HepG2 (cell line): ENCODE data around the gene SLC35A2. TPM values are rescaled to one million over a fixed set of nuclear protein-coding genes. Genes with fewer than 3 reads are reported as not detected.

Source experiments
- ATAC-seq: fragments of 200-7000 bp; cut with Tn5 transposase; 3 replicates; pipeline ENCODE4 v1.9.1; 2020; ENCODE audit warnings: mild to moderate bottlenecking, moderate library complexity
- BruUV-seq: library from RNA; stranded (reverse); fragments of 400-500 nt; replicated peaks from 2 replicates; lab custom pipeline; 2021; lab: Mats Ljungman, UMichigan
- CTCF ChIA-PET: fragments of 300-600 bp; formaldehyde crosslinking; extraction: SDS; loops from one replicate; lab custom pipeline; 2021; ENCODE audit warnings: low total read pairs, inconsistent platforms, low intra/inter-chr PET ratio; lab: Yijun Ruan, JAX
- POLR2A ChIA-PET: fragments of 350-600 bp; sonication (Branson Sonifier 250); formaldehyde crosslinking; loops from one replicate; lab custom pipeline; 2020; ENCODE audit warnings: antibody characterized with exemption, inconsistent platforms; lab: Yijun Ruan, JAX
- DNase-seq: peaks from one replicate; pipeline ENCODE4 v3.0.0-alpha.2; 2015; ENCODE audit warnings: low spot score
- FAIRE-seq: peaks from 3 replicates; lab custom pipeline; 2011; peaks lifted over from hg19 to GRCh38; lab: Jason Lieb, UNC
- H2AFZ ChIP-seq: one replicate; pipeline ENCODE4 v1.6.1; 2011; ENCODE audit warnings: low read length, inconsistent platforms
- H3K27ac ChIP-seq: fragments of 300-600 bp; 3 replicates; pipeline ENCODE4 v1.8.0; 2011; ENCODE audit warnings: mixed run types, mild to moderate bottlenecking, mixed read lengths, low read length, inconsistent platforms; ENCODE audit not compliant: insufficient read depth; ENCODE audit errors: extremely low read length
- H3K27me3 ChIP-seq, 2 experiments: fragments of 200-600 bp in 1 of 2; 2 replicates in 1 of 2; 3 replicates in 1 of 2; pipeline versions ENCODE4 v1.6.0 to v1.8.0; 2011; ENCODE audit warnings: low read length in 2 of 2, mild to moderate bottlenecking in 2 of 2, moderate library complexity in 2 of 2, inconsistent platforms in 1 of 2; ENCODE audit not compliant: insufficient read depth in 2 of 2, control insufficient read depth in 1 of 2
- H3K36me3 ChIP-seq, 2 experiments: fragments of 200-600 bp in 1 of 2; replicated peaks in 1 of 2; 2 replicates in 1 of 2; 3 replicates in 1 of 2; pipeline versions ENCODE4 v1.5.1 to v1.8.0; 2011; ENCODE audit warnings: low read length in 2 of 2, inconsistent platforms in 1 of 2; ENCODE audit not compliant: insufficient read depth in 2 of 2, control insufficient read depth in 1 of 2
- H3K4me1 ChIP-seq: 2 replicates; pipeline ENCODE4 v1.5.1; 2012; ENCODE audit warnings: low read length, inconsistent platforms; ENCODE audit not compliant: insufficient read depth
- H3K4me2 ChIP-seq: 2 replicates; pipeline ENCODE4 v1.6.0; 2011; ENCODE audit warnings: low read depth, low read length, inconsistent platforms
- H3K4me3 ChIP-seq, 3 experiments: fragments of 200-600 bp in 1 of 3; sonication (generic), shearing (Covaris generic) in 1 of 3; replicated peaks in 1 of 3; 2 replicates each; pipeline ENCODE4 v1.5.1; 2011 to 2016; ENCODE audit warnings: low read length in 3 of 3, inconsistent platforms in 2 of 3, low read depth in 2 of 3, mild to moderate bottlenecking in 2 of 3, control low read depth in 1 of 3, mixed read lengths in 1 of 3; ENCODE audit not compliant: insufficient read depth in 1 of 3
- H3K79me2 ChIP-seq: one replicate; pipeline ENCODE4 v1.6.1; 2011; ENCODE audit warnings: low read length, inconsistent platforms; ENCODE audit not compliant: insufficient read depth
- H3K9ac ChIP-seq: 2 replicates; pipeline ENCODE4 v1.6.0; 2011; ENCODE audit warnings: mild to moderate bottlenecking, low read depth, low read length, inconsistent platforms; ENCODE audit not compliant: insufficient read depth
- H3K9me3 ChIP-seq: 2 replicates; pipeline ENCODE4 v1.5.1; 2012; ENCODE audit warnings: mild to moderate bottlenecking, low read length
- H4K20me1 ChIP-seq: 2 replicates; pipeline ENCODE4 v1.6.0; 2011; ENCODE audit warnings: inconsistent platforms, mild to moderate bottlenecking, low read length, moderate library complexity; ENCODE audit not compliant: insufficient read depth
- ARNT ChIP-seq: fragments of 450-650 bp; IDR thresholded peaks from 2 replicates; pipeline ENCODE4 v1.6.1; 2017
- BHLHE40 ChIP-seq: IDR thresholded peaks from 2 replicates; pipeline ENCODE4 v1.6.1; 2011; ENCODE audit warnings: low read length, improper control_type of control experiment
- CBX1 ChIP-seq: IDR thresholded peaks from one replicate; pipeline ENCODE4 v1.6.1; 2016; ENCODE audit warnings: antibody characterized with exemption, low read depth
- FLYWCH1 ChIP-seq: sonication (generic); formaldehyde crosslinking; IDR thresholded peaks from 2 replicates; pipeline ENCODE4 v1.8.1; 2023; ENCODE audit warnings: mild to moderate bottlenecking, missing genetic modification reagents
- JARID2 ChIP-seq: sonication (generic); formaldehyde crosslinking; IDR thresholded peaks from 2 replicates; pipeline ENCODE4 v1.8.1; 2023; ENCODE audit warnings: missing genetic modification reagents, inconsistent platforms; ENCODE audit not compliant: insufficient replicate concordance
- KDM5A ChIP-seq: fragments of 200-600 bp; sonication (generic); IDR thresholded peaks from 2 replicates; pipeline ENCODE4 v1.7.0; 2018; ENCODE audit warnings: antibody characterized with exemption, mild to moderate bottlenecking, low read length, borderline replicate concordance
- MAF1 ChIP-seq: sonication (generic); formaldehyde crosslinking; IDR thresholded peaks from 2 replicates; pipeline ENCODE4 v1.5.0; 2020; ENCODE audit warnings: missing genetic modification reagents, borderline replicate concordance
- MEF2D ChIP-seq: sonication (generic); formaldehyde crosslinking; IDR thresholded peaks from 2 replicates; pipeline ENCODE4 v1.5.1; 2020; ENCODE audit warnings: mild to moderate bottlenecking, missing genetic modification reagents
- PRMT3 ChIP-seq: sonication (generic); formaldehyde crosslinking; IDR thresholded peaks from 2 replicates; pipeline ENCODE4 v1.8.1; 2022; ENCODE audit warnings: low read depth, mild to moderate bottlenecking, moderate library complexity, missing genetic modification reagents, borderline replicate concordance
- TCF7L2 ChIP-seq: IDR thresholded peaks from 2 replicates; pipeline ENCODE4 v1.6.1; 2011; ENCODE audit warnings: mild to moderate bottlenecking, low read depth, low read length, moderate library complexity
- ZNF33A ChIP-seq: sonication (generic); formaldehyde crosslinking; IDR thresholded peaks from 2 replicates; pipeline ENCODE4 v1.5.1; 2020; ENCODE audit warnings: missing genetic modification reagents, mild to moderate bottlenecking, moderate library complexity, borderline replicate concordance
- ZNF616 ChIP-seq: sonication (generic); formaldehyde crosslinking; IDR thresholded peaks from 2 replicates; pipeline ENCODE4 v1.5.0; 2020; ENCODE audit warnings: low read depth, mild to moderate bottlenecking, missing genetic modification reagents
- ZNF737 ChIP-seq: sonication (generic); formaldehyde crosslinking; IDR thresholded peaks from 2 replicates; pipeline ENCODE4 v1.5.0; 2020; ENCODE audit warnings: missing genetic modification reagents, mild to moderate bottlenecking, borderline replicate concordance
- ZNF766 ChIP-seq: sonication (generic); formaldehyde crosslinking; IDR thresholded peaks from 2 replicates; pipeline ENCODE4 v1.5.0; 2020; ENCODE audit warnings: missing genetic modification reagents, borderline replicate concordance
- WGBS: methylation state at CpG from one replicate; pipeline ENCODE4 v1.1.6; 2017; ENCODE audit warnings: low lambda C conversion rate; 5-methylcytosine and 5-hydroxymethylcytosine counted together
- in situ Hi-C: cut with HindIII; loops from 2 replicates; pipeline ENCODE4 v1.10.0; 2017; ENCODE audit warnings: low pct_unique_long_range_greater_than_20kb; ENCODE audit not compliant: extremely low pct_ligation_motif_present
- intact Hi-C: fragments of 100-400 bp; cut with micrococcal nuclease; formaldehyde crosslinking; loops from one replicate; pipeline ENCODE4 v1.10.0; 2022; ENCODE audit not compliant: unreplicated experiment
- polyA plus RNA-seq, 8 experiments: library from polyadenylated mRNA; depleted of rRNA in 3 of 8; stranded (reverse) in 7 of 8; unstranded in 1 of 8; fragments of >200 nt; fragmentation: Illumina TruSeq in 4 of 8; extraction: Trizol in 4 of 8; gene quantifications; 2 replicates each; pipeline versions ENCODE4 v1.2.1 to v1.2.3, GENCODE V29; 2011 to 2016; ENCODE audit warnings: low read depth in 4 of 8, missing spikeins in 1 of 8, mixed read lengths in 1 of 8; ENCODE audit not compliant: insufficient read depth in 1 of 8
- total RNA-seq, 5 experiments: library from RNA; depleted of rRNA; stranded (reverse); fragments of >200 nt; fragmentation: Illumina TruSeq; extraction: Trizol; gene quantifications; 2 replicates each; pipeline ENCODE4 v1.2.3, GENCODE V29; 2016; ENCODE audit warnings: low read depth in 1 of 5
- TF ChIP-seq, protein P1 (sequence below): sonication (generic); formaldehyde crosslinking; conservative IDR thresholded peaks from 2 replicates; pipeline ENCODE4 v1.4.0; 2020; ENCODE audit warnings: mild to moderate bottlenecking, missing genetic modification reagents, moderate library complexity
- TF ChIP-seq, protein P2 (sequence below): sonication (generic); formaldehyde crosslinking; IDR thresholded peaks from 2 replicates; pipeline ENCODE4 v1.8.1; 2023; ENCODE audit warnings: mild to moderate bottlenecking, missing genetic modification reagents

The SLC35A2 gene
- total and polyA plus RNA-seq, 2 of the 13 experiments (the other 11 are each of a cell fraction or from before 2014, with no cell fraction given), result 32.1 to 40.8 TPM

GRCh38 chrX:48897625-48898306 lies 13.7 kb downstream of the SLC35A2 start, which contains the start of the genes PQBP1 and TIMM17B (continued):
- TF ChIP-seq ZNF766 (CRISPR knock-in tag), result no peak
- TF ChIP-seq ARNT, result no peak
- TF ChIP-seq MEF2D (CRISPR knock-in tag), result no peak
- no peak for TF ChIP-seq FLYWCH1 (CRISPR knock-in tag)

GRCh38 chrX:48897157-48897624 lies 14.3 kb downstream of the SLC35A2 start:
- DNase-seq (peak; percentile 66), FAIRE-seq (peak; percentile 47), ATAC-seq (peak; percentile 63)
- ChIA-PET CTCF (interaction anchor here (1.4 kb wide), 1 partner anchor 20 kb away, joined by 3 read pairs; no protein-coding TSS in a partner anchor), POLR2A (interaction anchor here (0.7 to 3.1 kb wide), 15 partner anchors 10 to 294 kb away, joined by 3 to 42 read pairs (median 4); partner anchors contain the start of genes GRIPAP1, HDAC6, PCSK1N and PIM2)
- WGBS, result 3% methylated on average over 6 of the region's 38 CpGs
- peaks cover 35% of the 10 kb centered on the region for H3K4me1 ChIP-seq
- no peak overlapping the region for H2AFZ ChIP-seq
- H3K27ac ChIP-seq, result peak overlapping the region; percentile 93
- TSS peak; percentile 68 for BruUV-seq
- H3K27me3 ChIP-seq, result no peaks in the 10 kb centered on the region
- H3K9ac ChIP-seq, result peak overlapping the region; percentile 94
- intact Hi-C loops (loop anchor here (2.0 kb wide), 1 partner anchor 20 kb away; no protein-coding TSS in a partner anchor), in situ Hi-C loops (no loop called here)
- no peaks in the 10 kb centered on the region; the same call in 1 of the 2 replicates for H4K20me1 ChIP-seq
- H3K9me3 ChIP-seq, result no peaks in the 10 kb centered on the region
- H3K4me3 ChIP-seq, result peak overlapping the region; percentile 72 to 80 (median 75); a peak in 5 of 6 replicates
- peaks cover 6 to 12% of the 10 kb centered on the region in 2 experiments; a peak in 4 of 5 replicates for H3K36me3 ChIP-seq
- H3K79me2 ChIP-seq, result peaks cover 29% of the 10 kb centered on the region
- H3K4me2 ChIP-seq, result peak overlapping the region; percentile 81
- no peak for TF ChIP-seq MAF1
- no peak for TF ChIP-seq ZNF616 (CRISPR knock-in tag)
- TF ChIP-seq BHLHE40, result peak; percentile 85
- TF ChIP-seq PRMT3, result no peak
- TF ChIP-seq ZNF737, result no peak
- TF ChIP-seq CBX1, result no peak
- no peak for TF ChIP-seq TCF7L2
- 0 out of 2 replicates have a peak, but pooled peaks have one; percentile 31 for TF ChIP-seq KDM5A
- TF ChIP-seq, protein P1, sequence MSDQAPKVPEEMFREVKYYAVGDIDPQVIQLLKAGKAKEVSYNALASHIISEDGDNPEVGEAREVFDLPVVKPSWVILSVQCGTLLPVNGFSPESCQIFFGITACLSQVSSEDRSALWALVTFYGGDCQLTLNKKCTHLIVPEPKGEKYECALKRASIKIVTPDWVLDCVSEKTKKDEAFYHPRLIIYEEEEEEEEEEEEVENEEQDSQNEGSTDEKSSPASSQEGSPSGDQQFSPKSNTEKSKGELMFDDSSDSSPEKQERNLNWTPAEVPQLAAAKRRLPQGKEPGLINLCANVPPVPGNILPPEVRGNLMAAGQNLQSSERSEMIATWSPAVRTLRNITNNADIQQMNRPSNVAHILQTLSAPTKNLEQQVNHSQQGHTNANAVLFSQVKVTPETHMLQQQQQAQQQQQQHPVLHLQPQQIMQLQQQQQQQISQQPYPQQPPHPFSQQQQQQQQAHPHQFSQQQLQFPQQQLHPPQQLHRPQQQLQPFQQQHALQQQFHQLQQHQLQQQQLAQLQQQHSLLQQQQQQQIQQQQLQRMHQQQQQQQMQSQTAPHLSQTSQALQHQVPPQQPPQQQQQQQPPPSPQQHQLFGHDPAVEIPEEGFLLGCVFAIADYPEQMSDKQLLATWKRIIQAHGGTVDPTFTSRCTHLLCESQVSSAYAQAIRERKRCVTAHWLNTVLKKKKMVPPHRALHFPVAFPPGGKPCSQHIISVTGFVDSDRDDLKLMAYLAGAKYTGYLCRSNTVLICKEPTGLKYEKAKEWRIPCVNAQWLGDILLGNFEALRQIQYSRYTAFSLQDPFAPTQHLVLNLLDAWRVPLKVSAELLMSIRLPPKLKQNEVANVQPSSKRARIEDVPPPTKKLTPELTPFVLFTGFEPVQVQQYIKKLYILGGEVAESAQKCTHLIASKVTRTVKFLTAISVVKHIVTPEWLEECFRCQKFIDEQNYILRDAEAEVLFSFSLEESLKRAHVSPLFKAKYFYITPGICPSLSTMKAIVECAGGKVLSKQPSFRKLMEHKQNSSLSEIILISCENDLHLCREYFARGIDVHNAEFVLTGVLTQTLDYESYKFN (CRISPR knock-in tag), result no peak
- no peak for TF ChIP-seq JARID2 (CRISPR knock-in tag)
- TF ChIP-seq ZNF33A (CRISPR knock-in tag), result no peak
- TF ChIP-seq, protein P2, sequence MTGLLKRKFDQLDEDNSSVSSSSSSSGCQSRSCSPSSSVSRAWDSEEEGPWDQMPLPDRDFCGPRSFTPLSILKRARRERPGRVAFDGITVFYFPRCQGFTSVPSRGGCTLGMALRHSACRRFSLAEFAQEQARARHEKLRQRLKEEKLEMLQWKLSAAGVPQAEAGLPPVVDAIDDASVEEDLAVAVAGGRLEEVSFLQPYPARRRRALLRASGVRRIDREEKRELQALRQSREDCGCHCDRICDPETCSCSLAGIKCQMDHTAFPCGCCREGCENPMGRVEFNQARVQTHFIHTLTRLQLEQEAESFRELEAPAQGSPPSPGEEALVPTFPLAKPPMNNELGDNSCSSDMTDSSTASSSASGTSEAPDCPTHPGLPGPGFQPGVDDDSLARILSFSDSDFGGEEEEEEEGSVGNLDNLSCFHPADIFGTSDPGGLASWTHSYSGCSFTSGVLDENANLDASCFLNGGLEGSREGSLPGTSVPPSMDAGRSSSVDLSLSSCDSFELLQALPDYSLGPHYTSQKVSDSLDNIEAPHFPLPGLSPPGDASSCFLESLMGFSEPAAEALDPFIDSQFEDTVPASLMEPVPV (CRISPR knock-in tag), result 0 out of 2 replicates have a peak, but pooled peaks have one; percentile 25
